Mucosa of descending colon (tissue), 3 donors: ENCODE data around the gene PRRC2C. TPM values are rescaled to one million over a fixed set of nuclear protein-coding genes. Genes with fewer than 3 reads are reported as not detected.

ENCODE experiments used
- ATAC-seq: fragments of 200-7000 bp; cut with Tn5 transposase; one replicate; pipeline ENCODE4 v1.9.1; 2020; ENCODE audit warnings: mild to moderate bottlenecking, moderate library complexity
- DNase-seq, 3 donors: peaks; one replicate each; pipeline ENCODE4 v3.0.0-alpha.2; 2020
- H3K36me3 ChIP-seq: fragments of 200-600 bp; one replicate; pipeline ENCODE4 v1.8.0; 2021; ENCODE audit warnings: low read depth, mild to moderate bottlenecking
- H3K4me1 ChIP-seq: fragments of 200-600 bp; one replicate; pipeline ENCODE4 v1.8.0; 2021; ENCODE audit warnings: low read depth, mild to moderate bottlenecking
- H3K4me3 ChIP-seq: fragments of 200-600 bp; one replicate; pipeline ENCODE4 v1.8.0; 2021; ENCODE audit warnings: mild to moderate bottlenecking
- H3K9me3 ChIP-seq: fragments of 200-600 bp; one replicate; pipeline ENCODE4 v1.8.0; 2021; ENCODE audit warnings: mild to moderate bottlenecking
- CTCF ChIP-seq: fragments of 200-600 bp; IDR thresholded peaks from one replicate; pipeline ENCODE4 v1.8.0; 2022; ENCODE audit warnings: antibody characterized with exemption, mild to moderate bottlenecking
- intact Hi-C, 2 donors: fragments of 100-400 bp; cut with DNase I in 1 of 2; cut with micrococcal nuclease in 1 of 2; formaldehyde crosslinking; loops; one replicate each; pipeline versions ENCODE4 v1.11.0 to v1.11.1; 2022; cut with DNase I, micrococcal nuclease
- total RNA-seq, 3 donors: library from RNA; stranded (reverse); fragmentation: NEBNext Ultra II Directional in 2 of 3; extraction: Animal tissue kit (Norgen Biotek cat#: 25700) in 2 of 3; gene quantifications; one replicate each; pipeline versions ENCODE4 v1.2.1 to v1.2.4, GENCODE V29; 2021 to 2023
- donor health status: DM: no; HTN: no; CAD: no; lungs with moderate emphysema.
- donor health status: DM: no; HTN: no; CAD: no.
- donor health status: DM: no; HTN: yes; CAD: no.

PRRC2C gene
- total RNA-seq, 3 donors from 2014 or later = 137 to 152 (median 138) TPM

GRCh38 chr1:171623651-171624331 is 138.5 kb downstream of the PRRC2C start:
- H3K4me3 ChIP-seq = no peak overlapping the region
- H3K4me1 ChIP-seq = no peaks in the 10 kb centered on the region
- ATAC-seq (no peak), DNase-seq (no peak)
- no peaks in the 10 kb centered on the region for H3K9me3 ChIP-seq
- no peak for TF ChIP-seq CTCF
- intact Hi-C loops = no loop called here
- no peaks in the 10 kb centered on the region for H3K36me3 ChIP-seq

- no peak for TF ChIP-seq CTCF
- no peaks in the 10 kb centered on the region for H3K36me3 ChIP-seq
- no peaks in the 10 kb centered on the region for H3K4me1 ChIP-seq
- DNase-seq = no peak
- no peak for ATAC-seq
- H3K9me3 ChIP-seq = no peaks in the 10 kb centered on the region
- H3K4me3 ChIP-seq = no peak overlapping the region
- intact Hi-C loops = no loop called here
Observed at GRCh38 chr1:171625225-171625624, 139.9 kb downstream of the PRRC2C start.

DNA sequence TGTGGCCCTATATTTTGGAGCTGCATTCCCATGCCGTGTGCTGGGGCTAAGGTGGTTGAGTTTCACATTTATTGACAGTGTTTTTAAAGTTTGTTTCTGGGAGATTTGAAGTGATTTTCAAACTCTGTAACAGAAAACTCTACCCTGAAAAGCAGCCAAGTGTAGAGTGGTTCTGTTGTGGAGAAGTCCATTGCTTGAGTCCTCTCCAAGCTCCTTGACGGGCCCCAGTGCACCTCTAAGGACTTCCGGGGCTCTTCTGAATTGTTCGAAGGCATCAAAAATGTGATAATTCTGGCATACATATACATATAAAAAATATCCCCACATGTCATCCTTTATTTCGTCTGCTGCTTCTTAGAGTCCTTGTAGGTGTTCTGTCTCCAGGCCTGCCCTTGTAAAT is 141.7 kb downstream of the PRRC2C start:
- TF ChIP-seq CTCF = no peak
- Histone ChIP-seq H3K4me1 (no peaks in the 10 kb centered on the region), H3K9me3 (no peaks in the 10 kb centered on the region), H3K4me3 (no peak overlapping the region), H3K36me3 (no peaks in the 10 kb centered on the region)
- no peak for ATAC-seq
- intact Hi-C loops = no loop called here
- no peak for DNase-seq

GRCh38 chr1:171628225-171628624 is 142.9 kb downstream of the PRRC2C start:
- ATAC-seq (no peak), DNase-seq (no peak)
- no peak for TF ChIP-seq CTCF
- Histone ChIP-seq H3K36me3 (no peaks in the 10 kb centered on the region), H3K4me1 (no peaks in the 10 kb centered on the region), H3K4me3 (no peak overlapping the region), H3K9me3 (no peaks in the 10 kb centered on the region)
- intact Hi-C loops = no loop called here

DNA sequence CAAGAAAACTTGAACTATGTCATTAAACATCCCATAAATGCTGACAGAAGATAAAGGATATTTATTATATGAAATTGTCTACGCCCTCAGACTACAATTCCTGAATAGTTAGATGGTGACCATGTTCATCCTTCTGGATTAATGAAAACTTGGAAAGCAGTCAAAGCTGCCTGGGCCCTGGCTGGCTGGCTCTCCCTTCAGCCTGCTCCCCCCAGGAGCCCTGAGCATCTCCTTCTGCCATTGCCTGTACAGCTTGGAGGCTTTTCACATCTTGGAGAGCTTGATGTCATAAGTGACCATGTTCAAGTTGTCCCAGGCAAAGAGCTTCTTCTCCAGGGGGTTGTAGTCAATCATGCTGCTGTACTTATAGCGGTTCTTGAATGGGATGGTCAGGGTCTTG is 150.3 kb downstream of the PRRC2C start:
- Histone ChIP-seq H3K4me1 (no peaks in the 10 kb centered on the region), H3K36me3 (no peaks in the 10 kb centered on the region), H3K9me3 (no peaks in the 10 kb centered on the region), H3K4me3 (no peak overlapping the region)
- TF ChIP-seq CTCF = no peak
- intact Hi-C loops = no loop called here
- ATAC-seq (no peak), DNase-seq (no peak)

DNA sequence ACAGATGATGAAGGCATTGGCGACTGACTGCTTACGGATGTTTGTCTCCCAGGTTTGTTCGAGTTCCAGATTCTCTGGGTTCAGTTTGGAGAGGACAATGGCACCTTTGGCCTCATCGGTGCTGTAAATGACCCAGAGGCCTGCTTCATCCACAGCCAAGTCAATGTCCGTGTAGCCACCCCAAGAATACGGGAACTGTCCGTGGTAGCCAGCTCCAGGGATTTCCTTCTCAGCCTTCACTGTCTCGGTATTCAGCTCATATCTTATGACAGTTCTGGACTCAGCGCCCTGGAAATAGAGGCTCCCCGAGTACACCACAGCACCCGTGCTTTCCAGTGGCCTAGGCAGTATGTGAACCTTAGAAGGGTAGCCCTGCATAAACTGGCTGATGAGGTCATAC is 150.8 kb downstream of the PRRC2C start:
- no peak overlapping the region for H3K4me3 ChIP-seq
- DNase-seq (no peak), ATAC-seq (no peak)
- intact Hi-C loops = no loop called here
- no peaks in the 10 kb centered on the region for H3K36me3 ChIP-seq
- no peaks in the 10 kb centered on the region for H3K4me1 ChIP-seq
- TF ChIP-seq CTCF = no peak
- H3K9me3 ChIP-seq = no peaks in the 10 kb centered on the region
